GM21381 (cell line): ENCODE measurements around the gene HIVEP3.

Experiments
- ATAC-seq: cut with Tn5 transposase; IDR thresholded peaks from one replicate; pipeline ENCODE4 v1.9.1; 2021; ENCODE audit warnings: mild to moderate bottlenecking, moderate library complexity; ENCODE audit not compliant: unreplicated experiment

The HIVEP3 gene

DNA sequence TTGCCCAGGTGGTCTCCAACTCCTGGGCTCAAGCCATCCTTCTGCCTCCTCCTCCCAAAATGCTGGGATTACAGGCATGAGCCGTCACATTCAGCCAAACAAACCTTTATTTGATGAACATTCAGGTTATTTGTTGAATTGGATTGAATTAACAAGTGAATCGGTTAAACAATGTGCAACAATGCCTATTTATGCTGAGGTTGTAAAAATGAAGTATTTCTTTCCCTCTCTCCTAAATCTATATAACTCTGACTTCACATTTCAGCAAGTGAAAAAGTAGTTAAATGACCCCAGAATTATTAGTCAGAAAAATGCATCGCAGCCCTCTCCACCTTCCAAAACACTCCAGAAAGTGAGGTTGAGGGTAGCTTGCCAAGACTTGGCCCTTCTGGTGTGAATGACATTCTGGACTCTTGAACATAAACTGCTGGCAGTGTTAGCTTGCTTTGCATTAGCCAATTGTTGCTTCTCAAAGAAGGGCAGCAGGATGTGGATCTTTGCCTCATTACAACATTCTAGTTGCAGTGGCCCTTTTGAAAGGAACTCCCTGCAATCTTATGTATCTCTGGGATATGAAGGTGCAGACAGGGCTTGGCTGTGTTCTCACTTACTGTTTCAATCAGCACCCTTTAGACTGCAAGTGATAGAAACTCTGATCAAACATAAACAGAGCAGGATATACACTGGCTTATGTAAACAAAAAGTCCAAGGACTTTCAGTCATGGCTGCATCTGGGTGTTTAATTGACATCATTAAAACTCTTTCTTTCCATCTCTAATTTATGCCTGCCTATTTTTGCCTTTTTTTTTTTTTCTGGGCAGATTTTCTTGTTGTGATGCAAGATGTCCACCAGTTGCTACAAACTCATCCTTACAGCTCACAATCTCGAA, 456.7 kb downstream of the HIVEP3 start:
- no peak for ATAC-seq

DNA sequence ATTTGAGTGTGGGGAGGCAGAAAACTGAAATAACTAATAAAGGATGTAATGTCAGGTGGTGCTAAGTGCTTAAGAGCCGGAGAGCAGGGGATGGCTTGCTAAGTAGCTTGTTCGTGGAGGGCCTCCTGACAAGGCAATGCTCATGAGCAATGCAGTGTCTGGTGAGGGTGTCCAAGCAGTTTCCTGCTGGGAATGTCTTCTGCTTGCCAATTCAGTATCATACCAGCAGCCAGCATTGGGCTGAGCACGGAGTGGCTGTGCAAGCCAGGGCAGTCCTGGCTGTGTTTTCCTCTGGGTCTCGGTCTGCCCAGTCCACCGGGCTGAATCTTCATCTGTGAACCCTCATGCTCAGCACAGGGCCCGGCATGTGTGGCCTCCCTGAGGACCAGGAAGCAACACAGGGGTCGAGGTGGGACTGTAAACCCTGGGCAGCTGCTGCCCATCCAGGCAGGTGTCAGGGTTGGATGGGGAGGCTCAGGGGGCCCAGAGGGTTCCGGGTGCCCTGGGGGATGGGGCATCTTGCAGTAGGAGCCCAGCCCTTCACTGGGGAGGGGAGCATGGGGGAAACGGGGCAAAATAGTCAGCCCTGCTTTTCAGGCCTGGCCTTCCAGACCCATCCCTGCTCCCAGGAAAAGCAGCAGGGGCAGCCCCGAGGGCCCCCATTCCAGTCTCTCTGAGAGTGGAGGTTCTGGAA, 461.7 kb downstream of the HIVEP3 start:
- no peak for ATAC-seq
